SHP77 treated with DMSO at 0.1 percent for 48 hours (cell line): ENCODE data around the gene ARF1.

Source experiments
- DNase-seq: peaks from one replicate; lab custom pipeline; 2025; lab: John Stamatoyannopoulos, UW

Gene ARF1

DNA sequence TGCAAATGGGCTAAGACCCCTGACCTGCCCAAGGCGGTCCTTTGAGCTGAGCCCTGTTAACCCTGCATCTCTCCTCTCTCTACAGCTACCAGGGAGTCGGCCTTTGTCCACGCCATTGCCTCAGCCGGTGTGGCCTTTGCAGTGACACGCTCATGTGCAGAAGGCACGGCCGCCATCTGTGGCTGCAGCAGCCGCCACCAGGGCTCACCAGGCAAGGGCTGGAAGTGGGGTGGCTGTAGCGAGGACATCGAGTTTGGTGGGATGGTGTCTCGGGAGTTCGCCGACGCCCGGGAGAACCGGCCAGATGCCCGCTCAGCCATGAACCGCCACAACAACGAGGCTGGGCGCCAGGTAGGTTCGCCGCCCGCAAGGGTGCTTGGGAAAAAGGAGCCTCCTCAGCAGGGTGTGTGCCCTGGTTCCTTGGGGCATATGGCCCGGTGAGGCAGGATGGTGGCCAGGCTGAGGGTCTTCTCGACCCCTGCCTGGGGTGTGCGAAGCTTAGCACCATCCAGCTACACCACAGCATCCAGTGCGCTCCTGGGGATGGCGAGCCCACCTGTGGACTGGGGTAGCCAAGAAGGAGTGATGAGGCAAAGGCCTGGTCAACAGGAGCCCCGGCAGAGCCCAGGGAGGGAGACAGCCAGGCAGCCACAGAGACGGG is 31.8 kb upstream of the ARF1 start:
- DNase-seq = no peak

DNA sequence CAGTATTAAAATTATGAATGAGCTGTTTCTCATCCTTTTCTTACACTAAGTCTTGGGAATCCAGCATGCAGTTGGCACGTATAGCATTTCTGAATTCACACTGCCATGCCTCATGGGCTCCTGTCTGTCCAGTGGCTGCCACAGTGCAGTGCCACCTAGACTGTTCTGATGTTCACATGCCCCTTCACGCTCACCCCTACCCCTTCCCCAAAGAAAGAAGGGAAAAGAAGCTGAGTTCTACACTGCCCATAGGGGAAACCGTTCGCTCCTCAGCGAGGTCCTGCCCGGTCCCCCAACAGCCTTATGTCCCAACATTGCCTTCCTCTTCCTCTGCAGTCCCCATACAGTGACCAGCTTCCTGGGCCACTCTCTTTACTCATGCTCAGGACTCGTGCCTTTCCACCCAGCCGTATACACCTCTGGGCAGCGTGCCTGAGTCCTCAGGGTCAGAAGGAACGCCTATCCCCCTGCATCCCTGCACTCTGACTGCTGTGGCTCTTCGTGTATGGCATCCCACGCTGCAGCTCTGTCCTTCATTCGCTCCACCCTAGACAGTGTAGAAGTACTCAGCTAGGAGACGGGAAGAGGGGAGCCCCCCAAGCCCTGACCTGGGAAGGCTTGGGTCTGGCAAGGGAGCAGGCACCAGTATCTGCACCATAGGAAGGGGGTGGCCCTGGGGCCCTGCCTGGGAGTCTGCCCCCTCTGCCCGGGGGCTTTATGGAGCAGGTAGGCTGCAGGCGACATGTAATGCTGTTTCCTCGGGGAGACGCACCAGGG is 24.1 kb upstream of the ARF1 start:
- DNase-seq = no peak

DNA sequence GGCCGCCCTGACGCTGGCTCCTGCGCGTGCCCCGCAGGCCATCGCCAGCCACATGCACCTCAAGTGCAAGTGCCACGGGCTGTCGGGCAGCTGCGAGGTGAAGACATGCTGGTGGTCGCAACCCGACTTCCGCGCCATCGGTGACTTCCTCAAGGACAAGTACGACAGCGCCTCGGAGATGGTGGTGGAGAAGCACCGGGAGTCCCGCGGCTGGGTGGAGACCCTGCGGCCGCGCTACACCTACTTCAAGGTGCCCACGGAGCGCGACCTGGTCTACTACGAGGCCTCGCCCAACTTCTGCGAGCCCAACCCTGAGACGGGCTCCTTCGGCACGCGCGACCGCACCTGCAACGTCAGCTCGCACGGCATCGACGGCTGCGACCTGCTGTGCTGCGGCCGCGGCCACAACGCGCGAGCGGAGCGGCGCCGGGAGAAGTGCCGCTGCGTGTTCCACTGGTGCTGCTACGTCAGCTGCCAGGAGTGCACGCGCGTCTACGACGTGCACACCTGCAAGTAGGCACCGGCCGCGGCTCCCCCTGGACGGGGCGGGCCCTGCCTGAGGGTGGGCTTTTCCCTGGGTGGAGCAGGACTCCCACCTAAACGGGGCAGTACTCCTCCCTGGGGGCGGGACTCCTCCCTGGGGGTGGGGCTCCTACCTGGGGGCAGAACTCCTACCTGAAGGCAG is 23.4 kb upstream of the ARF1 start:
- DNase-seq = no peak

DNA sequence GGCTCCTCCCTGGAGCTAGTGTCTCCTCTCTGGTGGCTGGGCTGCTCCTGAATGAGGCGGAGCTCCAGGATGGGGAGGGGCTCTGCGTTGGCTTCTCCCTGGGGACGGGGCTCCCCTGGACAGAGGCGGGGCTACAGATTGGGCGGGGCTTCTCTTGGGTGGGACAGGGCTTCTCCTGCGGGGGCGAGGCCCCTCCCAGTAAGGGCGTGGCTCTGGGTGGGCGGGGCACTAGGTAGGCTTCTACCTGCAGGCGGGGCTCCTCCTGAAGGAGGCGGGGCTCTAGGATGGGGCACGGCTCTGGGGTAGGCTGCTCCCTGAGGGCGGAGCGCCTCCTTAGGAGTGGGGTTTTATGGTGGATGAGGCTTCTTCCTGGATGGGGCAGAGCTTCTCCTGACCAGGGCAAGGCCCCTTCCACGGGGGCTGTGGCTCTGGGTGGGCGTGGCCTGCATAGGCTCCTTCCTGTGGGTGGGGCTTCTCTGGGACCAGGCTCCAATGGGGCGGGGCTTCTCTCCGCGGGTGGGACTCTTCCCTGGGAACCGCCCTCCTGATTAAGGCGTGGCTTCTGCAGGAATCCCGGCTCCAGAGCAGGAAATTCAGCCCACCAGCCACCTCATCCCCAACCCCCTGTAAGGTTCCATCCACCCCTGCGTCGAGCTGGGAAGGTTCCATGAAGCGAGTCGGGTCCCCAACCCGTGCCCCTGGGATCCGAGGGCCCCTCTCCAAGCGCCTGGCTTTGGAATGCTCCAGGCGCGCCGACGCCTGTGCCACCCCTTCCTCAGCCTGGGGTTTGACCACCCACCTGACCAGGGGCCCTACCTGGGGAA is 22.7 kb upstream of the ARF1 start:
- no peak for DNase-seq

DNA sequence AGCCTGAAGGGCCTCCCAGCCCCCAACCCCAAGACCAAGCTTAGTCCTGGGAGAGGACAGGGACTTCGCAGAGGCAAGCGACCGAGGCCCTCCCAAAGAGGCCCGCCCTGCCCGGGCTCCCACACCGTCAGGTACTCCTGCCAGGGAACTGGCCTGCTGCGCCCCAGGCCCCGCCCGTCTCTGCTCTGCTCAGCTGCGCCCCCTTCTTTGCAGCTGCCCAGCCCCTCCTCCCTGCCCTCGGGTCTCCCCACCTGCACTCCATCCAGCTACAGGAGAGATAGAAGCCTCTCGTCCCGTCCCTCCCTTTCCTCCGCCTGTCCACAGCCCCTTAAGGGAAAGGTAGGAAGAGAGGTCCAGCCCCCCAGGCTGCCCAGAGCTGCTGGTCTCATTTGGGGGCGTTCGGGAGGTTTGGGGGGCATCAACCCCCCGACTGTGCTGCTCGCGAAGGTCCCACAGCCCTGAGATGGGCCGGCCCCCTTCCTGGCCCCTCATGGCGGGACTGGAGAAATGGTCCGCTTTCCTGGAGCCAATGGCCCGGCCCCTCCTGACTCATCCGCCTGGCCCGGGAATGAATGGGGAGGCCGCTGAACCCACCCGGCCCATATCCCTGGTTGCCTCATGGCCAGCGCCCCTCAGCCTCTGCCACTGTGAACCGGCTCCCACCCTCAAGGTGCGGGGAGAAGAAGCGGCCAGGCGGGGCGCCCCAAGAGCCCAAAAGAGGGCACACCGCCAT is 21.9 kb upstream of the ARF1 start:
- DNase-seq = no peak

DNA sequence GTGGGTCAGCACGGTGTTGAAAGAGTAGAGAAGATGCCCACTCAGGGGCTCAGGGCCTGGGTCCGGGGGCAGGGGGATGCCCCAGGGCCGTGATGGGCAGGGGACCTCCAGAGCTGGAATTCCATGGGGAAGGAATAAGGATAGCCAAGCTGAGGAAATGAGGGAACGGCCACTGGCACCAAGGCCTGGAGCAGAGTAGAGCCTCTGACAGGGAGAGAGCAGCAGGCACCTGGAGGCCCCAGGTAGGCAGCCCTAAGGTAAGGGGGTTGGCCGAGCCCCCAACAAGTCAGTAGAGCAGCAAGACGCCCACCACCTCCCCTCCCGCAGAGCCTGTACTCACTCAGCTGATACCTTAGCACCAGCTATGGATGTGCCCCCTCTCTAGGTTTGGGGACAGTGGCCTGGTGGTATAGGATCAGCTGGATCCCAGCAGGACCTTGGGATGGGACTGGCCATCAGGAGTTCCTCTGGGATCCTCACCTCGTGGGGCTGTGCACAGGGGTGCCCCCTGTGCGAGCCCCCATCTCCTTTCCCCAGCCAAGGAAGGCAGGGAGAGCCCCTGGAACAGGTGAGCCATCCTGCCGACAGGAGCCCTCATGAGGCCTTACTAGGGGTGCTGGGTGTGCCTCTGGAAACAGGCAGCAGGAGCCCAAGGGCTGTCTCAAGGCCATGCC is 21.0 kb upstream of the ARF1 start:
- DNase-seq = no peak

DNA sequence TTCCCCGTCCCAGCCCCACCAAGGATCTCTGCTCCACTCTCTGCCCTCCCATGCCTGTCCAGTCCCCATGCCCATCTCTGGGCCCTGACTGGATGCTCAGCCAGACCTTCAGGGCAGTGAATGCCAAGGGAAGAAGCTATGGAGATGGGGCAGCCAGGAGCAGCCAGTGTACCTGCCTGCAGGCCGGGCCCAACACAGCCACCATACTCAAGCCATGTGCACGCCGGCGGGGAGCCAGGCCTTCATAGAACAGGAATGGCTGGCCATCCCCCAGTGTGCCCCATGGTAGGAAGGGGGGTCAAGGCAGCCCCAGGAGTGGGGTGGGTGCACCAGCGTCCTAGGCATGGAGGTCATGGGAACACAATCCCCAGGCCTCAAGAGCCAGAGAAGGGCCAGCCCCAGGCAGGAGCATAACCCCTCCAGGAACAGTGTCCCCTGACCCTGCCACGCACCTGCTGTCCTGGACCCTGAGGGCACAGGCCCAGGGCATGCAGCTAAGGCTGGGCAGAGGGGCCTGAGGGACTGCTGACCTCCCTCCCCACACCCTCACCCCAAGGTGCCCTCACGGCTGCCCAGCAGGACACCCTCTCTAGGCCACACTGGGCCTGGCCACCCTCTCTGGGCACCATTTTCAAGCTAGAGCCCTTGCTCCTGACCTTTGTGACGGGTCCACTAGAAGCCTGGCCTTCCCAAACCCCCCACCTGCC is 20.3 kb upstream of the ARF1 start:
- no peak for DNase-seq

DNA sequence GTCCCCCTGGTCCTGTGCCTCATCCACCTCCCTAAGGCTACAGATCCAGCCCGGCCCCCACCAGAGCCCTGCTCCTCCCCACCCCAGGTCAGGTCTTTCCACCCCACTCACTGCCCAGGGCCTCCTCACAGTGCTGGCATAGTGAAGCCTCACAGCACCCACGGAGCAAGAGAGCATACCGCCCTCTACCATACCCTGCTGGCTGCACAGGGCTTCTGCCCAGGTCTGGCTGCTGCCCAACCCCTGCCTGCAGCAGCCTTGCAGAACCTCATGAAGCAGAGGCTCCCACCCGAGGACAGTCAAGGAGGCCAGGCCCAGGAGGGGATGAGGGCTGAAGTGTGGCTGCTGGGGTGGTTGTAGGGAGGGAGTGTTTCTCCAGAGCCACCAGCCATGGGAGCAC is 19.7 kb upstream of the ARF1 start:
- DNase-seq = no peak

DNA sequence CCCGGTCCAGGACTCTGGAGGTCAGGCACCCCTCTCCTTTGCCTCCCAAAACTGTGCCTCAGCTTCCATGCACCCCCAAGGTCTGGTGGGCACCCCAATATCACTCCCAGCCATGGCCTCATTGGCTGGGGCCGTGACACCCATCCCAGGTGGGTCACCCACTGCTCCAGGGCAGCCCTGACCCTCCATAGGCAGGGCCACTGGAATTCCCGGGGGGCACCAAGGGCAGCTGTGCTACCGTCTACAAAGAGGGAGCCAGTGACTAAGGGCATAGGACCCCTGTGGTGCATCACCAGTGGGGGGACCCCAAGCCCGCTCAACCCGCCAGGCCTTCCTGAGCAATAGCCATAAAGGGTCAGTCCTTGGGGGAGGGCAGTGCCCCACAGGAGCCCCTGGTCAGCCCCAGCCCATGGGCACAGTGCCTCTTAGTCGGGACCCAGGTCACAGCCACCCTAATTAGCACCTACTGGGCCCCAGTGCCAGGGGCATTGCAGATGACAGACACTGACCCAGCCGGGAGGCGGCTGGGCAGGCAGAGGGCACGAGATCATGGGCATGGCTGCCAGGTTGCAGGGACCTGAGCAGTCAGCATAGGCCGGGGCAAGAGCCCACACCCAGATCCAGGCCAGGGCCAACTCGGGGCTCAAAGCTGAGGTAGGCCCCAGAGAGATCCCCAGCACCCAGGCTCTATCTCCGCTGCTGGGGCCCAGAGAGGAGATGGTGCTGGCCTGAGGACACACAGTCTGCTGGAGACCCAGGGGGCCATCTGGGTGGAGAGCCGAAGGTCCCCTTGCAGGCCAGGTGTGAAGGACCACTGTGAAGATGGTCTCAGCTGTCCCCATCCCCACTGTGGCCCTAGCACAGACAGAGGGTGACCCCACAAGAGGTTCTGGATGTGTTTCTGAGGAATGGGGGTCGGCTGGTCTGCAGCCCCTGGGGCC is 19.0 kb upstream of the ARF1 start:
- DNase-seq = no peak

DNA sequence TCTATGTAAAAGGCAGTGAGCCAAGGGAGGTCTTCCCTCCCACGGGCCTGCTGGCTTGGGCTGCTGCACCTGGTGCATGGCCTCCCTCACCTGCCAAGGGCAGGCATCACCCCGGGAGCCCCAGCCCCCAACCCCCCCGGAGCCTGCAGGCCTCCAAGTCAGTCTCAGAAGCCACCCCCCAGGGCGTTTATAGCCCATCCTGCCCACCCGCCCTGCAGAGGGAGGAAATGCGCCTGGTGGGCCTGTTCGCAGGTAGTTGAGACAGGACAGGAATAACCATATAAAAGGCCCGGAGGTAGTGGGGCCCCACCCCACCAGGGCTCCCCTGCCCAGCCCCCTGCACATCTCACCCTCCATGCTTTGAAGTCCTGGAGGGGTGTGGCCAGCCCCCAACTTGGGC is 18.2 kb upstream of the ARF1 start:
- no peak for DNase-seq

DNA sequence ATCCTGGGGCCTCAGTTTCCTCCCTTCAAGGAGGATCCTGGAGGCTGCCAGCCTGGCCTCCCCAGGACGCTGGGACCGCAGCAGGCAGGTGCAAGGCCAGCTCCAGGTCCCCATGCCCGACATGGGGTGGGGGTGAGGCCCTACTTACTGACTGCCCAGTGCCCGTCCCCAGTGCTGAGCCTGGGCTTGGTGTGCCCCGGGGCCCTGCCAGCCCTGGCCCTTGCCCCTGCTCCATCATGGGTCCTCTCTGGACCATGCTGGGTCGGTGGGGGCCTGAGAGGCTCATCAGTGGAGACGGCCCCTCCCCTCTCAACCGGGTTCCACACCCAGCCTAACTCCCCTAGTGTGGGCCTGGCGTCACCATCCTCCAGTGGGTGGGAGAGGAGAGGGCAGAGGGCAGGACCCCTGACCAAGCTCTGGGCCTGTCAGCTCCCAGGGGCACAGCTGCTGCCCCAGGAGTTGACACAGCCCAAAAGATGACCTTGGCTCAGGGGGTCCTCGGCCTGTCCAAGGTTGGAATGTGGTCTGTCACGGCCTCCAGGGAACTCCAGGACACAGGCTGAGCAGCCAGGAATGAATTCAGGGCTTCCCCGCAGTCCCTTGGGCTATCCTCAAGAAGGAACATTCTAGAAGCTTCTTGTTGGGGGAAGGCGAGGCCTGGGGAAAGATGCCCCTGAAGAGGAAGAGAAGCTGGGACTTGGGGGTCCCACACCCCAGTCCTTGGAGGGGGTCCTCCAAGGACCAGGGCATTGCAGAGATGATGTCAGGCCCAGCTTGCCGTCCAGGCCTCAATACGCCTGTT is 17.6 kb upstream of the ARF1 start:
- no peak for DNase-seq

DNA sequence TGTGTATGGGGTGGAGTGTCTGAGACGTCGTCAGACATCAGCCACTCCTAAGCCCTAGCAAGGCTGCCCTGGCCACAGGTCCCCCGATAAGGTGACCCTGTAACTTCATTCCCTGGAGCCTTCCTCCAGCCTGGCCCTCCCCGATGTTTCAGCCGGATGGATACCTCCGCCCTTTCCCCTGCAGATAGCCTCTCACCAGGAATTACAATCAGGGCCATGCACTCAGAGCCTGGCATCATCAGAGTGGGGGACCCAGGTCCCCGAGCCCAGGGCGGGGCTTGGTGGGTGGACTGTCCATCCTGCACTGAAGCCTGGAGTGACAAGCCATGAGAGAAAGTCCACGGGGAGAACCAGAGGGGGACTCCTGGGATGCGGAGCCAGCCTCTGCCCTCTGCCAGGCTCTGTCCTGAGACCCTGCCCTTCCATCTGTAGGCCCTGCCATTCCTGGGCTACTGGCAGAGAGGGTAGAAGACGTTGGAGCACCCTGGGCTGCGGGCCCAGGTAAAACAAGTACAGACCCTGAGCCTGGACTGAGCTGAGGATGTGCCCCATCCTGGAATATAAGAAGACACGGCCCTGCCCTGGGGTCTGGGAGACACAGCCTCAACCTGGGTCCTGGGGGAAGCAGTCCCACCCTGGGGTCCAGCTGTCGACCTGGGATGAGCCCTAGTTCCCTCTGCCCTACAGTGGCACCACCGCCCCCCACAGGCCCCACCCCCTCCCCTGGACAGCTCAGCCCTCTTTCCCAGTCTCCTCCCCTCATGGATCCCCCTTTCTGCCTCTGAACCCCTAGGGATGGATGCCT is 16.8 kb upstream of the ARF1 start:
- DNase-seq = no peak

DNA sequence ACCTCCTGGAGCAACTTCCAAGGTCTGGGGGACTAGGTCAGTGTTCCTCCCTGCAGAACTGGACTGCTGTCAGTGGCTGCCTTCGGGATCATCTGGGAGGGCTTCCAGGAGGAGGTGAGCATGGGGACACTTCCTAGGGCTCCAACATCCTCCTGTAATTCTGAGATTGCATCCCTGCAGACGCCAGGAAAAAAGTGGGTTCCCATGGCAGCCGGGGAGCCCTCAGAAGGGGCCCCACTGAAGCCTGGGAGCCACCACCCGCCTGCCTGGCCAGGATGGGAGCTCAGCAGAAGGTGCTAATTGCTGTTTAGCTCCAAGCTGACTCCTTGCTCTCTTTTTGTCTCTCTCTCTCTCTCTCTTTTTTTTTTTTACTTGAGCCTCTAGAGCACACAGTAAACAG is 16.1 kb upstream of the ARF1 start:
- DNase-seq = no peak

DNA sequence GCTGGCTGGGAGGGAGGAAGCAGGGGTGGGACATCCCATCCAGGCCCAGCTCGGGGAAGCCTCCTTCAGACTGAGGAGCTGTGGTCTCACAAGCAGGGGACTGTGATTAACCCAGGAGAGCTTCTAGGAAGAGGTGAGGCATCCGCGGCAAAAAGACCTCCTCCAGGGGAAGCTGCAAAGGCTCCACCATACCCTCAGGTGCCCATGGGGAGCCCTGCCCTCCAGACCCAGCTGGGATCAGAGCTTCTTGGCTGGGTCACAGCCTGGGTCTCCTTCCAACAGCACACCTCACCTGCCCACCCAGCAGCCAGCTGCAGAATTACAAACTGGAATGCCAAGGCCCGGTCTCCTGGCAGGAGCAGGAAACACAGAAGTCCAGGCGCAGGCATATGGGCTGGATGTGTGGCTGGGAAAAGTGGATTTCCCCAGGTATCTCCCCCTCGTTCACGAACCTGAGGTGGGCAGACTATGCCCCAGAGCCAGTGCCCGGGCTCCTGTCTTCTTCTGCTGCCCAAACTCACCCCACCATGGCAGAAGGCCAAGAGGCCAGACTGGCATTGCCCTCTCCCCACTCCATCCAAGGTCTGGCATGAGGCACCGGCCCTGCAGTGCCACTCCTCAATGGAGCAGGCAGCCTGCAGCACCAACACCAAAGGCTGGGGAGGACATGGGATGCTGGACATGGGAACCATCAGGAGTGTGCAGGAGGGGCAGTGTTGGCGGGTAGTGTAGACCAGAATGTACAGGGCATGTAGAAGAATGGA is 15.4 kb upstream of the ARF1 start:
- no peak for DNase-seq

DNA sequence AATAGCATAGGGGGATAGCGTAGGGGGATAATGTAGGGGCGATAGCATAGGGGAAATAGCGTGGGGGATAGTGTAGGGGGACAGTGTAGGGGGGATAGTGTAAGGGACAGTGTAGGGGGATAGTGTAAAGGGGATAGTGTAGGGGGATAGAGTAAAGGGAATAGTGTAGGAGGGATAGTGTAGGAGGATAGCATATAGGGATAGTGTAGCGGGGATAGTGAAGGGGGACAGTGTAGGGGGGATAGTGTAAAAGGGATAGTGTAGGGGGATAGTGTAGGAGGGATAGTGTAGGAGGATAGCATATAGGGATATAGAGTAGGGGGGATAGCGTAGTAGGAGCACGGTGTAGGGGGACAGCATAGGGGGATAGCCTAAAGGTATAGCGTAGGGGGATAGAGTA is 14.1 kb upstream of the ARF1 start:
- no peak for DNase-seq

DNA sequence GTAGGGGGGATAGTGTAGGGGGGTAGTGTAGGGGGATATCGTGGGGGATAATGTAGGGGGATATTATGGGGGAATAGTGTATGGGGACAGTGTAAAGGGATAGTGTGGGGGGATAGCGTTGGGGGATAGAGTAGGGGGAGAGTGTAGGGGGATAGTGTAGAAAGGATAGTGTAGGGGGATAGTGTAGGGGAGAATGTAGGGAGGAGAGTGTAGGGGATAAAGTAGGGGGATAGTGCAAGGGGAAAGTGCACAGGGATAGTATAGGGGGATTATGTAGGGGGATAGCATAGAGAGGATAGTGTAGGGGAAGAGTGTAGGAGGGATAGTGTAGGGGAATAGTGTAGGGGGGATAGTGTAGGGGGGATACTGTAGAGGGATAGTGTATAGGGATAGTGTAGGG is 12.3 kb upstream of the ARF1 start:
- DNase-seq = no peak

DNA sequence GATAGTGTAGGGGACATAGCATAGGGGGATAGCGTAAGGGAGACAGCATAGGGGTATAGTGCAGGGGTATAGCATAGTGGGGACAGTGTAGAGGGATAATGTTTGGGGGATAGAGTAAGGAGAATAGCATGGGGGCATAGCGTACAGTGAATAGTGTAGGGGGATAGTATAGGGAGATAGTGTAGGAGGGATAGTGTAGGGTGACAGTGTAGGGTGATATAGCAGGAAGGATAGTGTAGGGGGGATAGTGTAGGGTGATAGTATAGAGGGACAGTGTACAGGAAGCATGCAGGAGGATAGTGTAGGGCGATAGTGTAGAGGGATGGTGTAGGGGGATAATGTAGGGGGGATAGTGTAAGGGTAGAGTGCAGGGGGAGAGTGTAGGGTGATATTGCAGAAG is 11.7 kb upstream of the ARF1 start:
- no peak for DNase-seq
